HUDEP-2 (cell line): ENCODE data around the gene LCP1.
"Not testable (repeated sequence)": the region's sequence is repeated elsewhere in the genome, so short reads cannot be mapped to it uniquely, and the experiment has no call there.

Experiments used
- DNase-seq, 76 experiments: peaks; one replicate each; lab custom pipeline; 2025; ENCODE audit not compliant: unreplicated experiment in 76 of 76; lab: John Stamatoyannopoulos, UW

LCP1 gene, protein sequence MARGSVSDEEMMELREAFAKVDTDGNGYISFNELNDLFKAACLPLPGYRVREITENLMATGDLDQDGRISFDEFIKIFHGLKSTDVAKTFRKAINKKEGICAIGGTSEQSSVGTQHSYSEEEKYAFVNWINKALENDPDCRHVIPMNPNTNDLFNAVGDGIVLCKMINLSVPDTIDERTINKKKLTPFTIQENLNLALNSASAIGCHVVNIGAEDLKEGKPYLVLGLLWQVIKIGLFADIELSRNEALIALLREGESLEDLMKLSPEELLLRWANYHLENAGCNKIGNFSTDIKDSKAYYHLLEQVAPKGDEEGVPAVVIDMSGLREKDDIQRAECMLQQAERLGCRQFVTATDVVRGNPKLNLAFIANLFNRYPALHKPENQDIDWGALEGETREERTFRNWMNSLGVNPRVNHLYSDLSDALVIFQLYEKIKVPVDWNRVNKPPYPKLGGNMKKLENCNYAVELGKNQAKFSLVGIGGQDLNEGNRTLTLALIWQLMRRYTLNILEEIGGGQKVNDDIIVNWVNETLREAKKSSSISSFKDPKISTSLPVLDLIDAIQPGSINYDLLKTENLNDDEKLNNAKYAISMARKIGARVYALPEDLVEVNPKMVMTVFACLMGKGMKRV

GRCh38 chr13:46181840-46182490 is at the start of gene LCP1:
LCP1 (minus strand) TSS chr13:46182177; CDS start chr13:46159662, 22,515 bp downstream.
- peak in 66 of 76 experiments; percentile 3 to 80 (median 39) for DNase-seq

DNA sequence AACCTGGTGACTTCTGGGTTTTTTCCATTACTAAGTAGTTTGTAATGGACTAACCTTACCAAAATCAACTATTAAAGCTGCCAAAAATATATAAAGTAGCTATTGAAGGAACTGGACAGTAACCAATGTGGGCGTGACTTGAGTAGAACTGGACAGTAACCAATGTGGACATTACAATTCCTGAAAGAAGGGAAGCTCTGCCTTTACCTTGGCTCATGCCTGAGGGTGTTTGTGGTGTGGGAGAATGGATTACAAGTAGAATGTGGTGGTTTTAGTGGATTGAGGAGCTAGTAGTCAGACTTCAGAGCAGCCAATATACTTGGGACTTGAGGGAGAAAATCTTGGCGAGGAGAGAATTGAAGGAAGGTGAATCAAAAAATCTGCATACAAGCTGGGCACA is 47.3 kb upstream of the LCP1 start:
- DNase-seq: no peak

GRCh38 chr13:46220234-46220633 is 38.3 kb upstream of the LCP1 start:
- DNase-seq: not testable (repeated sequence)

DNA sequence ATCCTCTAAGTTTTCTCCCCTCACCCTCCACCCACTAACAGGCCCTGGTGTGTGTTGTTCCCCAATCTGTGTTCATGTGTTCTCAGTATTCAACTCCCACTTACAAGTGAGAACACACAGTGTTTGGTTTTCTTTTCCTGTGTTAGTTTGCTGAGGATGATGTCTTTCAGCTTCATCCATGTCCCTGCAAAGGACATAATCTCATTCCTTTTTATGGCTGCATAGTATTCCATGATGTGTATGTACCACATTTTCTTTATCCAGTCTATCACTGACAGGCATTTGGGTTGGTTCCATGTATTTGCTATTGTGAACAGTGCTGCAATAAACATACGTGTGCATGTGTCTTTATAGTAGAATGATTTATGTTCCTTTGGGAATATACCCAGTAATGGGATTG is 32.8 kb upstream of the LCP1 start:
- not testable (repeated sequence) for DNase-seq

GRCh38 chr13:46213242-46213641 is 31.3 kb upstream of the LCP1 start:
- no peak for DNase-seq

GRCh38 chr13:46211483-46212351 is 29.7 kb upstream of the LCP1 start, which contains the start of gene LRRC63:
LRRC63 (plus strand) TSS chr13:46211928; CDS start chr13:46213035, 1,107 bp downstream.
- DNase-seq: peak in 74 of 76 experiments; percentile 12 to 87 (median 71)

DNA sequence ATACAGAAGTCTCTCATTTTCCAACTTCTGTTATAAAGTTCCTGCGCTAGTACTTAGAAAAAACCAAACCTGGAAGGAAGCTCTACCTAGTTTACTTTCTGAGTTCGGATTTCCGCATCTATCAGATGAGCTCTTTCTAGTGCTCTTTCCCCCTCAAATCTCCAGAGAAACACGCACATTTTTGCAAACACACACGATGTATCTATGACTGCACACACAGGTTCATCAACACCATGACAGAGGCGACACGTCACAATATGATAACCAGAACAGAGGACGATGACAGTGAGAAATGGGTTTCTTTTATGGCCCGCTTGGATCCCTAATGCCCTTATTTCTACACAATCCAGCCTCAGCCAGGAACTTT is 29.1 kb upstream of the LCP1 start:
- DNase-seq: peak in 43 of 76 experiments; percentile 4 to 62 (median 27)

GRCh38 chr13:46210362-46211083 is 28.5 kb upstream of the LCP1 start:
- no peak for DNase-seq

DNA sequence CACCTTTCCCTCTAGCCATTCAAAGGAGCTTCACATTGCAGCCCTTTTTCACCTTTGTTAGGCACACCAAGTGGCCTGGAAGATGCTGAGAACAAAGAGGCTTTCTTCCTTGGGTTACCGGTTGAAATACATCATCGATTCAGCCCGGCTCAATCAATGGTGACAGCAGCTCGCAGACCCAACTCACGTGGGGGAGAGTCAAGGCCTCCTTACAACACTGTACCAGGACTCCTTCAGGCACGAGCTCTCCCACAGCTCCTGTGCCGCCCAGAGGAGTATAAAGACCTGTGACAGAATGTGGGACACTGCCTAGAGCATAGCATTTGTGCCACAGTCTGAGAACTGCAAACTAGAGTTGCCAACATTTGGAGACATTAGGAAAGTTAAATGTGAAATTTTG is 25.9 kb upstream of the LCP1 start:
- no peak for DNase-seq

DNA sequence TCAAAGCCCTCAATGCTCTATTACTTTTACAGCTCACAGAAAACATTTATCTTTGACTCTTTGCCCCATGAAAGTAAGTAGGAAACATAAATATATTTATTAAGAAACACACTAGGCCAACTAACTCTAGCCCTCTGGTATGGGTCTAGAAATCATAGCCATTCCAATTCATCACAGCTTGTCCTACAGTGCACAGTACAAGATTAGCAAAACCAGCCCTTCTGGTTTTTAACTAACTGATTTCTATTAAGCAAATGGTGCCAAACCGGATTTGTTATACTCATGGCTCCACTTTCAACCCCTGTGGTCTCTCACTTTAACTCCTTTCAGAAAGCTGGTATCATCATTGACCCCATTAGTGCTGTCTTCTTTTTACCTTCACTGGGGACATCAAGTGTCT is 24.2 kb upstream of the LCP1 start:
- DNase-seq: no peak

GRCh38 chr13:46202966-46203365 is 21.0 kb upstream of the LCP1 start:
- DNase-seq: no peak

DNA sequence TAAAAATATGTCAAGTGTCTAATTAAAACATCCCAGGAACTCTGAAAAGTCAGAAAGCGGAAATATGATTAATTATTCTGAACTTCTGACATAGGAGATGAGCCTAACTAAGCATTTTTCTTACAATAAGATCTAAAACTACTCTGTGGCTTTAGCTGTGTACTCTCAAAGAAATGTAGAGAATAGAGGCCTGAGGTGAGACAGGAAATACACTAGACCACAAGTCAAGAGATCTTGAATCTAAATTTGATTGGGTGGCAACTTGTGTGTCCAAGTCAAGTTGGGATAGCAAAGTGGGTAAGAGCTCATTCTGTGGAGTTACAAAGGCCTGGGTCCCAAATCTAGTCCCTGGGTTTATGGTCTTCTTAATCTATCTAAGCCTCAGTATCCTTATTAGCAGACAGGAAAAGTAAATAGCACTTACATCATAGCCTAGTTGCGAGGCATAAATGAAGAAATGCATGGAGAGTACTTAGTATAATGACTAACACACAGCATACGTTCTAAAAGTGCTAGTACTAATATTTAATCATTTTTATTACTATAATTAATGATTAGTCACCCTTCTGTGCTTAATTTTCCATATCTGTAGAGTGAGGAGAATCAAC is 20.3 kb upstream of the LCP1 start:
- no peak for DNase-seq

DNA sequence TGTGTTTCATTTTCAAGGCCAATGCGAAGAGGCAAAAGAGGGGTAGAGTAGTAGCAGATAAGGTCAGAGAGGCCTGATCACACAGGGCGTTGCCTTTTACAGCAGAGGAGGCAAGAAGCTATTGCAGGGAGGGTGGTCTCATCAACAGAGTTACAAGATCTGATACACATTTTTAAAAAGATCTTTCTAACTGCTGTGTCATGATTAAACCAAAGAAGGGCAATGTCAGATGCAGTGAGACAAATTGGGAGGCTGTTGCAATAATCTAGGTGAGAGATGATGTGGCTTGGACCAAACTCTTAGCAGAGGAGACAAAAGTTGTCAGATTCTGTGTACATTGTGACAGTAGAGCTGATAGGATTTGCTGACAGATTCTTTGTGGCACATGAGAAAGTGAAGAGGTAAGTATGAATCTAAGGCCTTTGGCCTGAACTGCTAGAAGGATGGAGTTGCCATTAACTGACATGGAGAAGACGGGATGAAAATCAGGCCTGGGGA is 16.8 kb upstream of the LCP1 start:
- no peak for DNase-seq

GRCh38 chr13:46197299-46198048 is 15.5 kb upstream of the LCP1 start:
- no peak for DNase-seq

DNA sequence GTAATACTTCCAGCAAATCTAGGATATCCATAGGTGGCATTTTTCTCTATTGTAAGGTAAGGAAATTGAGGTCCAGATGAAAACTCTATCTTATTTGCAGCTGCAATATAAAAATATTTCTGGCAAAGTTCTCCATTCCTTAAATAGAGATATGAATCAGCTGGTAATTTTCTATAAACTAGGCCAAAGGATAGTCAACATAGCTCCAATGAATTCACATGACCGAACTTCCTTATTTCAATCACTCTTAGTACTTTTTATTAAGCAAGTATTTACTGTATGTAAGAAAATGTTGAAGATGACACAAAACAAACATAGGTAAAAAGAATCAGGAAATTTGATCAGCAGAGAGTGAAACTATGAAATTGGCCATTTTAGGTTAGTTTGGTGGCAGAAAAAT is 13.0 kb upstream of the LCP1 start:
- DNase-seq: no peak

- no peak for DNase-seq
These were observed 10.4 kb upstream of the LCP1 start for GRCh38 chr13:46192412-46192811.

DNA sequence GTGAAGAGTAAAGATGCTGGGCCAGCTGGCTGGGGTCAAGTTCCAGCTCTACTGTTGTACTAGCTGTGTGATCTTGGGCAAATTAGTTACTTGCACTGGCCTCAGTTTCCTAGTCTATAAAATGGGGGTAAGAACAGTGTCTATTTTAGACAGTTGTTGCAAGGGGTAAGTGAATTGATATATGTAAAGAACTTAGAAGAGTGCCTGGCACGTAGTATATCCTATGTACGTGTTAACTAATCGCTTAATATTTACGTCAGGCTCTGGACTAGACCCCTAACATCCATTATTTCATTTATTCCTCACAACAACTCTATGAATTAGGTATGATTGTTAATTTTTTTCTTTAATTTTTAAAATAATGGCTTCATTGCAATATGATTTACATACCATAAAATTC is 3.7 kb upstream of the LCP1 start:
- DNase-seq: no peak

GRCh38 chr13:46184277-46184699 is 2.3 kb upstream of the LCP1 start:
- peak in 47 of 76 experiments; percentile 2 to 64 (median 25) for DNase-seq
